GM11168 (cell line): ENCODE measurements around the gene RBBP9.
"Not testable (repeated sequence)": the region's sequence is repeated elsewhere in the genome, so short reads cannot be mapped to it uniquely, and the experiment has no call there.

ENCODE experiments used
- in situ Hi-C: fragments of 300-500 bp; cut with MboI; formaldehyde crosslinking; loops from one replicate; pipeline ENCODE4 v1.12.0; 2022; ENCODE audit warnings: low sequenced_read_pairs; ENCODE audit not compliant: unreplicated experiment

Gene RBBP9

DNA sequence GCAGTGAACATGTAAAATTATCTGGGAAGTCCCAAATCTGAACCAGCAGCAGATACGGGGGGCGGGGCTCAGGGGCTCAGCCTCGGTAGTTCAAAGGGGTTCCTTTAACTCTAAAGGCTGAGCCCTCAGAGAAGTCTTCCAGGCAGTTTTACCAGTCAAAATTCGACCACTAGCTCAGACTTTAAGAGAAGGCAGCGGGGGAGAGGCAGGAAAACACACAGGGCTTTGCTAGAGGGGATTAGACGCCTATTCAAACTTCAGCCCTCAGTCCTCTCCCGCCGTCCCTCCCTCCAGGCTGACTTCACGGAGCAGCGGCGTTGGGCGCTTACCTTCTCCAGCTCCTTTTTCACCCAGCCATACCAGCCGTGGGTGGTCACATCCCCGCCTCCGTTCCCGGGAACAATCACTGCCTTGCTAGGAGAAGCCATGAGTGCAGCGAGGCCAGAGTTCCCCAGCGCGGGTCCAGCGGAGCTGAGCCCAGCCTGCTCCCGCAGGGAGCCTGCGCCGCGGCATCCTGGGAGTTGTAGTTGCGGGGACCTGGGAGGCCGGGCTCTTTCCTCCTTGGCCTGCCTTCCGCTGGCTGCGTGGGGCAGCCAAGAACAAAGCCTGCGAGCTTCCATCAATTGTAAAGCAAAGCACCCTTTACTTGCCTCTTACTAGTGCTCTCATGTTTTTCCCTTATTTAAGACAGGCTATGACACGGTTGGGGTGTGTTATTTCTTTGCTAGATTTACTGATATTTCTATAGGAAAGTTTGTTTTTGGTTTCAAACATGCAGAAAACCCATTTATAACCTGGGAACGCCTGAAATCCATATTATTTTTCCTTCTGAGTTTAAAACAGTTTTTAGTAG is at the start of gene RBBP9:
Gene RBBP9, minus strand, starts transcription at position 486 of the 853 bp plus-strand sequence. Its CDS starts 58 bp downstream, at position 428.
- in situ Hi-C loops: no loop called here

DNA sequence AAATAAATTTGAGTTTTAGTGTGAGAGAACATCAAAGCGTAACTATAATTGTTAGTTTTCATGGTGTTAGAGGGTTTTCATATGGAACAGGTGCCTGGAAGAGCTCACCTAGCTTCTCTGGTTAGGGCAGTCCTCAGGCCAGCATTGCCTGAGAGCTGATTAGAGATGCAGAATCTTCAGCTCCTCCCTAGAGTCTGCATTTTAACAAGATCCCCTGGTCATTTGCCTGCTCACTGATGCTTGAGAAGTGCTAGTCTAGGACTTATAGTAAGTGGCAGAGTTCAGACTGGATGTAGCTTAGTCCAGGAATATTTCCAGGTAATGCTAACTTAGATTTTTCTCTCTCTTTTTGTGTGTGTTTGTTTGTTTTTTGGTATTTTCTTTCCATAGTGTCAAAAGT is 48.5 kb upstream of the RBBP9 start:
- in situ Hi-C loops: no loop called here

DNA sequence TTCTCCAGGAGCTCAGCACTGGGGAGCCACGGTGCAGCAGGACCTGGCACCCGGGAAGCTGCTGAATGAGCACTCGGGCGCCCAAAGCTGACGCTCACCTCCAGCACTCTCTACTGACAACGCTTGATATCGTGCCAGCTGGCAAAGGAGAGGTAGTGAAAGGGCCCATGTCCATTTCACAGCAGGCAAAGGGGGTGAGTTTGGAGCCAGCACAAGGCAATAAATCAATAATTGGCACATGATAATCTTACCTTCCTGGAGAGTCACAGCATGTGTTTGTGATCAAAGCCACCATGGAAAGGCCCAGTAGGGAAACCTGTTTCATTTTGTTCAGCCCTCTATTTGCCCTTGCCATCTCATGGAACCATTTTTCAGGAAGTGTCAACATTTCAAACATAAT is 46.9 kb upstream of the RBBP9 start:
- in situ Hi-C loops: no loop called here

DNA sequence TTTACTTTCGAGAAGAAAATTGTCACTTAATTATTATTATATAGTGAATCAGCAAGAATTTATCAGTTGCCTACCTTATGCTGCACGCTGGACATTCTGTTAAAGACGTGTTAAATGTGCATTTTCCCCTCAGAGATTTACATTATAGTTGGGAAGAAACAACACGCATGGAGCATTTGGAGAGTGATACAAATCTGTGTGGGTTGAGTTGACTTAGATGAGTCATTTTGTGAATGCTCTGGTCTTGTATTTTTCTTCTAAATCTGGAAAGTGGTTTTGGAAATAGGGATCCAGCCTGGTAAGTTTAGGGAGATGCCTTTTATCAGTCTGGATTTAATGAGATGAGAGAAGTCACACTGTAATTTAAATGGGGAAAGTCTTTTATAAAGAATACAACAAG is 46.2 kb upstream of the RBBP9 start:
- in situ Hi-C loops: no loop called here

DNA sequence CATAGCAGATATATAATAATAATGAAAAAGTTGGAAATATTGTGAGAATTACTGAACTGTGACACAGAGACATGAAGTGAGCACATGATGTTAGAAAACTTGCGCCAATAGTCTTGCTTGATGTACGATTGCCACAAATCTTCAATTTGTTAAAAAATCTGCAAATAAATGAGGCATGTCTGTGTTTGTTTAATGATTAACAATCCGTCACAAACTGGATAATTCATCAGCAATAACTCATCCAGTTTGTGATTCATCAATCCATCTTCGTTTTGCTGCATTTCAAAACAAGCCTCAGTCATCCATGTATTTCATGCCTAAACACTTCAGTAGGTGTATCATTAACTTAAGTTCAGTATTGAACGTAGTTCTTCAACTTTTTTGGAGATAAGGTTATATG is 44.7 kb upstream of the RBBP9 start:
- in situ Hi-C loops: no loop called here

DNA sequence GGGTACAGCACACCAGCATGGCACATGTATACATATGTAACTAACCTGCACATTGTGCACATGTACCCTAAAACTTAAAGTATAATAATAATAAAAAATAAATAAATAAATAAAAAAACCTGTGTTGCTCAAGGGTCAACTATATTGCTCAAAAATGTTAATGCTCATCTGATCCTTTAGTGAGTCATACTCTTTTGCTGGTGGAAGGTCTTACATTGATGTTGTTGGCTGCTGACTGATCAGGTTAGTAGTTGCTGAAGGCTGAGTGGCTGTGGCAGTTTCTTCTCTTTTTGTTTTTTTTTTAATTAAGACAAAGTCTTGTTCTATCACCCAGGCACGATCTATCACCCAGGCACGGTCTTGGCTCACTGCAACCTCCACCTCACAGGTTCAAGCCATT is 40.6 kb upstream of the RBBP9 start:
- in situ Hi-C loops: no loop called here

DNA sequence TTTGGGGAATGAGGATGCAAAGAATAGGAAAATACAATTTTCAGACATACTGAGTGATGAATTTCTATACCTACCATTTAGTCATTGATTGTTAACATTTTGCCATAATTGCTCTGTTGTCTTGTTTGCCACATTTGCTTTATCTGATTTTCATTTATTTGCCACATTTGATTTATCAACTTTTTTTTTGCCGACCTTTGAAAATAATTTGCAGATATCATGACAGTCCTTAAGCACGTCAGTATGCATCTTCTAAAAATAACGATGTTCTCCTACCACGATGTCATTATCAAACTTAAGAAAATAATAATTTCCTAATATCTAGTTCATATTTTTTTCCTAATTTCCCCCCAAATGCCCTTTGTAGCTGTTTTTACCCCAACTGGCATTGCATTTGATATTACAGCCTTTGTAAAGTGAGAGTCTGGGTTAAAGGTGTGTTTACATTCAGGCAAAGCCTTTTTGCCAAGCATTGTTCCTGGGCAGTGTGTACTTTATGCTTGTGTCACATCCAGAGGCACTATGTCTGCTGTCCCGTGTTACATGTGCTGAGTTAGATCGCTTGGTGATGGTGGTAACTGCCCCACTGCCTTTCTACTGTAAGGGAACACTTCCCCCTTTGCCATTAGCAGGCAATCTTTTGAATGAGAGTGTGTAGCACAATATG is 37.1 kb upstream of the RBBP9 start:
- in situ Hi-C loops: no loop called here

DNA sequence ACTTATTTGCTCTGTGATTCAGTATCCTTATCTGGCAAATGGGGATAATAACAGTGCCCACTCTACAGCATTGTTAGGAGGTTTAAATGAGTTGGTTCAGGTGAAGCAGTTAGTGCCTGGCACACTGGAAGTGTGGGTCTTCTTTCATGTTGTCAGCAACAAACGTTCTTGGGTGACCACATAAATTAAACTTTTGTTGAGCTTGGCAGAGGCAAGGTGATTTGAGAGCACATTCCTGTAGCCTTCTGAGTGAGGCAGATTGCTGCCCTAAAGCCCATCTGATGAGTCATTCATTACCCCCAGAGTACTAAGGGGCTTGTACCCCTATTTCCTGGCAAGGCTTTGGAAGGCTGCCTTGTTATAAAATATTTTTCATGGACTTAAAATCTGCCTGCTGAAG is 36.5 kb upstream of the RBBP9 start:
- in situ Hi-C loops: no loop called here

DNA sequence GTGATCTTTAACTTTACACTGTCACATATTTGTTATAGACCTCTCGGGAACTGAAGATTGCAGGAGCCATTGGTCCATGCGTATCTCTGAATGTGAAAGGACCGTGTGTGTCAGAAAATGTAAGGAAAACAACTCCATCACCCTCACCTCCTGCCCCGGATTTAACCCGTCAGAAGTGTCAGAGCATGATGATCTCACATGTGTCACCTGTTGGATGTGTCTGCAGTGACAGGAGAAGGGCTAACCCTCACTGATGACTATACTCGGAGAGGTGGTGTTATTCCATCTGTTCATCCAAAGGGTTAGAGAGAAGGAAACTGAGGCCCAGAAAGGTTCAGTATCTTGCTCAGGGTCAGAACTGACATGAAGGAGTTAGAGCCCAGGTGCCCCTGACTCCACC is 35.6 kb upstream of the RBBP9 start:
- in situ Hi-C loops: no loop called here

DNA sequence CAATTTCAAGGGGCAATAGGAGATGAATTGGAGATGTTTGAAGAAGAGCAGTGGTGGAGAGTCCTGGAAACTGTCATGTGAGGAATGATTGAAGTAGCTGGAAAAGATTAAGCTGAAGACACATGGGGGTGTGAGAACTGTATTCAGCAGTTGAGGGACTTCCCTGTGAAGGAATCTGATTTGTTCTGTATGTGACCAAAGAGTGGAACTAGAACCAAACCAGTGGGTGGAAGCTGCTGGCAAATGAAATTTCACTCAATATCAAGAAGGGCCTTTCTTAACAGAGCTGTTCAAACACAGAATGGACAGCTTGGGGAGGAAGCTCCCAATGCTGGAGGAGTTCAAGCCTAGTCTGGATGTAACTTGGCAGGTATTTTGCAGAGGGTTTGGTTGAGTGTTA is 32.0 kb upstream of the RBBP9 start:
- in situ Hi-C loops: no loop called here

DNA sequence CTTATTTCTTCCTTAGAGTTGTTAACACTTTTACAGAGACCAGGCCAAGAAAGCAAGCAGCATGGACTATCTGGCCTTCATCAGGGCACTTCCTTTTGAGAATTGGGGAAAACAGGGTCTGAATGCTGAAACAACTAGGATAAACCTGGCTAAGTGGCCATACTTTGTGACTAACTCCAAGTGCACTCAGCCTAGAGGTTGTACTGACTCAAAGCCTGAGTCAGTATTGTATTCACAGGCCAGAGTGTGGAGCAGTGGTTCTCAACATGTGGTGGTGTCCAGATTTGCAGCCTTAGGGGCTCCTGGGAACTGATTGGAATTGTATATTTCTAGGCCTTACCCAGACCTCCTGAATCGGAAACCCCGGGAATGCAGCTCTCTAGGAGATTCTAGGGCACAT is 30.8 kb upstream of the RBBP9 start:
- in situ Hi-C loops: no loop called here

DNA sequence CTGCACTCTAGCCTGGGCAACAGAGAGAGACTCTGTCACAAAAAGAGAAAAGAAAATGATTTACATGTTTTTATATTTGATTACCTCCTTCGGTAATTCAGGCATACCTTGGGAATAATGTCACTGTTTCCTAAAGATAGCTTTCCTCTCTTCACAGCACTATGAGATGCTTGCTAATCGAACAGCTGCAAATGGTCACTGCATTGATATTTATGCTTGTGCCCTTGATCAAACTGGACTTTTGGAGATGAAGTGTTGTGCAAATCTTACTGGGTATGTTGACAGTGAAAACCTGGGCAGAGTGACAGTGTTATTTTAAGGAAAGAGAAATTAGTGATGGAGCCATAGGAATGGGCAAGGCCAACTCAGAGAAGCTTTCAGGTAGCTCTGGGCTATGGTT is 30.3 kb upstream of the RBBP9 start:
- in situ Hi-C loops: no loop called here

DNA sequence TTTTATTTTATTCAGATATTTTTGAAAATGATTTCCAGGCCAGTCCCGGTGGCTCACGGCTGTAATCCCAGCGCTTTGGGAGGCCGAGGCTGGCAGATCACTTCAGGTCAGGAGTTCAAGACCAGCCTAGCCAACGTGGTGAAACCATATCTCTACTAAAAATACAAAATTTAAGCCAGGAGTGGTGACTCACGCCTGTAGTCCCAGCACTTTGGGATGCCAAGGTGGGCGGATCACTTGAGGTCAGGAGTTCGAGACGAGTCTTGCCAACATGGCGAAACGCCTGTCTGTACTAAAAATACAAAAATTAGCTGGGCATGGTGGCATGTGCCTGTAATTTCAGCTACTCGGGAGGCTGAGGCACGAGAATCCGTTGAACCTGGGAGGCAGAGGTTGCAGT is 29.7 kb upstream of the RBBP9 start:
- in situ Hi-C loops: not testable (repeated sequence)

DNA sequence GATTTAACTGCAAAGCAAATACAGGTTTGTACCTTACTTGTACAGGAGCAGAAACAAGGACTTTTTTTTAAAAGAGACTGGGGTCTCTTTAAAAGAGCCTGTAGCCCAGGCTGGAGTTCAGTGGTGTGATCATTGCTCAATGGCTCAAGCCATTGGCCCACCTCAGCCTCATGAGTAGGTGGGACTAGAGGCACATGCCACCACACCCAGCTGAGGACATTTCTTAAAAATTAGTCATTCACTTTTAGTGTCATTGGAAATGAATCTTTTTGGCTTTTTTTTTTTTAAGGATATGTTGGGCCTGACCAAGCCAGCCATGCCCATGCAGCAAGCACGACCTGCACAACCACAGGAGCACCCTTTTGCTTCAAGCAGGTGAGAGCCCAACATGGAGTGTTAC is 27.6 kb upstream of the RBBP9 start:
- in situ Hi-C loops: no loop called here

DNA sequence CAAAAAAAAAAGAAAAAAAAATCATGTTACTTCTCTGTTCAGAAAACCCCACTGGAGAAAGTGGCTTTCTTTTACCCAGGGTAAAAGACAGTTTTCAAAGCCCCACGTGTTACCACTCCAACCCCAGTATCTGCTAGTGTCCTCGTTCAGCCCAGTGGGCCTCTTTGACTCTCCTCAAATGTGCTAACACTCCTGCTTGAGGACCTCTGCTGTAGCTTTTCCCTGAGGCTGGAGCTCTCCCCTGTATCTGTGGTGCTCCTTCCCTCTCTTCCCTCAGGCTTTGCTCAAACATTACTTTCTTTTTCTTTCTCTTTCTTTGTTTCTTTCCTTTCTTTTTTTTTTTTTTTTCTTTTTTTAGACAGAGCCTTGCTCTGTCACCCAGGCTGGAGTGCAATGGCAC is 26.0 kb upstream of the RBBP9 start:
- in situ Hi-C loops: no loop called here

DNA sequence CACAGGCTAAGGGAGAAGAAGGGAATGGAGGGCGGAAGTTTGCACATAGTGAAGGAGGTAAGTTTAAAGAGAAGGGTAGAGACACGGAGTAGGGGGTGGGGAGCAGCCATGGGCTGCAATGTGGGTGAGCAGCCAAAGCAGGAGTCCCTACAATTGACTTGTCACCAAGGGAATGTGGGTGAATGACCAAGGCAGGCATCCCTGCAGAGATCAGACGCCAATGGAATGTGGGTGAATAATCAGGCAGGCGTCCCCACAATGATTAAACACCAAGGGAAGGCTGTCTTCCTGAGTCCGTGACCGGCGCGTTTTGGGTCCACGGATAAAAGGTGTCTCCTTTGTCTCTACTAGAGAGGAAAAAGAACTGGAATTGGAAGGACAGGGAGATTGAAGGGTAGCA is 25.0 kb upstream of the RBBP9 start:
- in situ Hi-C loops: not testable (repeated sequence)

DNA sequence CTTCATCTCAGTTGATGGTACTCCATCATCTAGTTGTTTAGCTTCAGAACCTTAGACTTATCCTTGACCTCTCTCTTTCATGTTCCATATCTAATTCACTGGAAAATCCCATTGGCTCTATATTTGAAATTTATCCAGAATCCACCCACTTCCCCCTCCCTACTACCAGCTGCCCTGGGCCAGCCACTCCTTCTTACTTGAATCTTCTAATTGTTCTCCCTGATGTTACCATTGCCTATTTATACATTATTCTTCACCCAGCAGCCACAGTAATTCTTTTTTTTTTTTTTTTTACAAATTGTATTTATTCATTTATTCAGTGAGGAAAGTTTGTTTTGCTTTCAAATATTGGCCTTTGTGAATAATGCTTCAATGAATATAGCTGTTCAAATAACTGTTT is 18.9 kb upstream of the RBBP9 start:
- in situ Hi-C loops: no loop called here

DNA sequence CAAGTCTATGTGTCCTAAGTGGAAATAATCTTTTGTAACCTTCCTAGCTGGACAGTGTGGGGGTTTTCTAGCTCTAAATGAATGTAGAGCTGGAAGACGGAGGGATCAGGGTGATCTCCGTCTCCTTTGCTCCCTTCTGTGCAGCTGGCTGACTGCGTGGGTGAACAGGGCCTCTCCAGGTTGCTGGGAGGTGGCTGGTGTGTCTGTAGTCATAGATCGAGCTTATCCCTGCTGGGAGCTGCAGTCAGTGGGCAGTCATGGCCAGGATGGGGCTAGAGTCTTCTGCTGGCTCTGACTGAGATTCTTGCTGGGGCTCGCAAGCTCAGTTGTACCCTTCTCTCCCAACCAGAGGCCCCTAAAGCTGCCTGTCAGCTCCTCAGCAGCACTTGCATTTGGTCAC is 17.1 kb upstream of the RBBP9 start:
- in situ Hi-C loops: no loop called here

DNA sequence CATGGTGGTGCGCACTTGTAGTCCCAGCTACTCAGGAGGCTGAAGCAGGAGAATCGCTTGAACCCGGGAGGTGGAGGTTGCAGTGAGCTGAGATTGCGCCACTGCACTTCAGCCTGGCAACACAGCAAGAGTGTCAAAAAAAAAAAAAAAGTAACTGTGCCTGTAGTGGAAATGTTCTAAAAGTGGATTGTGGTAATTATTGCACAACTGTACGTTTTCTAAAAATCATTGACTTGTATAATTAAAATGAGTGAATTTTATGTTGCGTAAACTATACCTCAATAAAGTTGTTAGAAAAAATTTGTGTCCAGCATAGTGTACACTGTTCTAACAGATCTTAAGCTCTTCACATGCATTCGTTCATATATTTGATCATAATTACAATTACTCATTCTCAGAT is 16.2 kb upstream of the RBBP9 start:
- in situ Hi-C loops: no loop called here

DNA sequence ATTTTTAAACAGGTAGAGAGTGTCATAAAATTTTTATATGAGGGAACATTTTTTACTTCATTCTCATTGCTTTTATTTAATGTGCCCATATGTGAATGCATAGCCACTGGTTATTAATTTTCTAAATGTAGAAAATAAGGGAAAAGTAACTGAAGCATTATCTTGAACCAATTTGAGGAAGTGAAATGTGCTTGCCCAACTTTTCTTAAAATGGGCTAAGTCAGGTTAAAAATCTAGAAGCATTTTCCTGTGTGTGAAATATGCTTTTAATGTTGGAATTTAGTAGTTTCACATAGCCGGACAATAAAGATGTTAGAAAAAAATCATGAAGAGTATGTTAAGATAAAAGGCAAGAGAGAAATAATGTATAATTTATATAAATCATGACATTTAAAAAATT is 14.5 kb upstream of the RBBP9 start:
- in situ Hi-C loops: no loop called here

DNA sequence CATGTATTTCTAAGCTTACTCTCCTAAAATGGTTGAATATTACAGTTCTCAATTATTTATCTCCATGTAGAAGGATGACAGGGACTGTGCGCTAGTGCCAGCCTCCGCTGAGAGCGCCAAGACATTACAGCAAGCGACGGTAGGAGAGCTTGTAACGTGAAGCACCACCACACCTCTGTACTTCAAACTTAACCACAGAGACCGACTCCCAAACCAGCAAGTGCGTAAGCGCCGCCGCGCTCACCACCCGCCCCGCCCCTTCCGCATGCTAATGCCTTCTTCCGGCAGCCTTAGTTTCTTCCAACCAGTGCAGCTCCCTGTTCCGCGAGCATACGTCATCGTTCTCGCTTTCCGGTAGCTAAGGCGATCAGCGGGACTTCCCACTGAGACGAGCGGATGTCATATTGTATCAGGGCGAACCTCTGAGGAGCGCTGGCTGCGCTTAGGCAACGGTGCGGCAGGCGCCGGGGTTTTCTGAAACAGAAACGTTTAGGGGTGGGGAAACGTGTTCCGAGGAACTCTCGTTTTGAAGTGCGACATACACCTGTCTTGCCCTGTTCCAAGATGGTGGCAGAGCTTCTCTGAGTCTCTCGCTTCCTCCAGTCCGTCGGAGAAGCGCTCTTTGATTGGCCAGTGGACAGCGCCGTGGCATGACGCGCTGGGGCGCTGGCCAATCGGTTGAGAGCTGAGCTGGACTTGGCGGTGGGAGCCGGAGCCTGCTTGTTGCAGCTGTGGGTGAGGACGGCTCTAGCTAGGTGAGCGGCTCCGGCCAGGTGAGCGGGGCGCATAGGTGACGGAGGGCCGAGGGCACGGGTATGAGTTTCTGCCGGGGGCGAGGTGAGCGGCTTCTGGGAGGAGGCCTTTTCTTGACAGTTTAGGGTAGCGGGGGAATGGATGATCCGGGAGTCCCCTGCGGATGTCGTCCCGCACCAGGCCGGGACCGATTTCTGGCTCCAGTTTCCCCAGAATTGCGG is 10.5 kb upstream of the RBBP9 start, which contains the start of gene SEC23B:
Gene SEC23B, plus strand, starts transcription at position 723 of the 974 bp plus-strand sequence. CDS start 2,896 bp downstream, outside the sequence.
- in situ Hi-C loops: no loop called here
